NB4 (cell line): ENCODE data around the gene TBX2.

Source experiments
- MYC ChIP-seq: IDR thresholded peaks from 2 replicates; pipeline ENCODE4 v1.6.1; 2011; ENCODE audit warnings: low read depth, low read length
- POLR2A ChIP-seq: IDR thresholded peaks from 2 replicates; pipeline ENCODE4 v1.6.1; 2011; ENCODE audit warnings: mild to moderate bottlenecking; ENCODE audit not compliant: insufficient read length; ENCODE audit errors: extremely low read depth
- TF ChIP-seq, protein P1 (sequence below): IDR thresholded peaks from one replicate; pipeline ENCODE4 v1.5.1; 2012; ENCODE audit warnings: low read depth, low read length

DNA sequence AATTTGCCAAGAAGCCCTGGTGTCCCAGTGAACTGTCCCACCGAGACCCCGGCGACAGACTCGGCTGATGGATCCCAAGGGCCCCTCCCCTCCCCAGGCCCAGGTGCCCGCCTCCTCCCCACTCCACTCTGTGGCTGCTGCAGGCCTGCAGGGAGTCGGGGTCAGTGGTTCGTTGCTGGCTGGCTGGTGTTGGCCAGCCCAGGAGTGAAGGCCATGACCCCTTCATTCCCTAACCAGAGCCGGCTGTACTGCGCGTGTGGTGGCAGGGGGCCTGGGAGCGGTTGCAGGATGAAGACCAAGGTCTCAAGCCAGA, 9.2 kb upstream of the TBX2 start:
- TF ChIP-seq, protein P1, sequence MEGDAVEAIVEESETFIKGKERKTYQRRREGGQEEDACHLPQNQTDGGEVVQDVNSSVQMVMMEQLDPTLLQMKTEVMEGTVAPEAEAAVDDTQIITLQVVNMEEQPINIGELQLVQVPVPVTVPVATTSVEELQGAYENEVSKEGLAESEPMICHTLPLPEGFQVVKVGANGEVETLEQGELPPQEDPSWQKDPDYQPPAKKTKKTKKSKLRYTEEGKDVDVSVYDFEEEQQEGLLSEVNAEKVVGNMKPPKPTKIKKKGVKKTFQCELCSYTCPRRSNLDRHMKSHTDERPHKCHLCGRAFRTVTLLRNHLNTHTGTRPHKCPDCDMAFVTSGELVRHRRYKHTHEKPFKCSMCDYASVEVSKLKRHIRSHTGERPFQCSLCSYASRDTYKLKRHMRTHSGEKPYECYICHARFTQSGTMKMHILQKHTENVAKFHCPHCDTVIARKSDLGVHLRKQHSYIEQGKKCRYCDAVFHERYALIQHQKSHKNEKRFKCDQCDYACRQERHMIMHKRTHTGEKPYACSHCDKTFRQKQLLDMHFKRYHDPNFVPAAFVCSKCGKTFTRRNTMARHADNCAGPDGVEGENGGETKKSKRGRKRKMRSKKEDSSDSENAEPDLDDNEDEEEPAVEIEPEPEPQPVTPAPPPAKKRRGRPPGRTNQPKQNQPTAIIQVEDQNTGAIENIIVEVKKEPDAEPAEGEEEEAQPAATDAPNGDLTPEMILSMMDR, result no peak
- no peak for TF ChIP-seq POLR2A
- no peak for TF ChIP-seq MYC
